Raji (cell line): ENCODE data around the gene TEX48.

Experiments used
- POLR2A ChIP-seq: IDR thresholded peaks from 2 replicates; pipeline ENCODE4 v1.6.1; 2011; ENCODE audit warnings: low read depth, low read length, control low read depth; ENCODE audit not compliant: insufficient read depth

TEX48 gene

DNA sequence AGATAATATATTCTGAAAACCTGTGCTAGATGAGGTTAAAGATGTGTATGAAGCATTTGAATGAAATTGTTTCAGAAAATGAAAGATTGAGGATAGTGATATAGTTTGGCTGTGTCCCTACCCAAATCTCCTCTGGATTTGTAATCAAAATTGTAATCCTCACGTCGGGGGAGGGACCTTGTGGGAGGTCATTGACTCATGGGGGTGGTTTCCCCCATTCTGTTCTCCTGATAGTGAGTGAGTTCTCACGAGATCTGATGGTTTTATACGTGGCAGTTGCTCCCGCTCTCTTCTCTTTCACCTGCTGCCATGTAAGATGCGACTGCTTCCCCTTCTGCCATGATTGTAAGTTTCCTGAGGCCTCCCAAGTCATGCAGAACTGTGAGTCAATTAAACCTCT lies 2.0 kb upstream of the TEX48 start:
- TF ChIP-seq POLR2A: no peak

- no peak for TF ChIP-seq POLR2A
Observed at GRCh38 chr9:114682846-114683245, 854 bp upstream of the TEX48 start.

DNA sequence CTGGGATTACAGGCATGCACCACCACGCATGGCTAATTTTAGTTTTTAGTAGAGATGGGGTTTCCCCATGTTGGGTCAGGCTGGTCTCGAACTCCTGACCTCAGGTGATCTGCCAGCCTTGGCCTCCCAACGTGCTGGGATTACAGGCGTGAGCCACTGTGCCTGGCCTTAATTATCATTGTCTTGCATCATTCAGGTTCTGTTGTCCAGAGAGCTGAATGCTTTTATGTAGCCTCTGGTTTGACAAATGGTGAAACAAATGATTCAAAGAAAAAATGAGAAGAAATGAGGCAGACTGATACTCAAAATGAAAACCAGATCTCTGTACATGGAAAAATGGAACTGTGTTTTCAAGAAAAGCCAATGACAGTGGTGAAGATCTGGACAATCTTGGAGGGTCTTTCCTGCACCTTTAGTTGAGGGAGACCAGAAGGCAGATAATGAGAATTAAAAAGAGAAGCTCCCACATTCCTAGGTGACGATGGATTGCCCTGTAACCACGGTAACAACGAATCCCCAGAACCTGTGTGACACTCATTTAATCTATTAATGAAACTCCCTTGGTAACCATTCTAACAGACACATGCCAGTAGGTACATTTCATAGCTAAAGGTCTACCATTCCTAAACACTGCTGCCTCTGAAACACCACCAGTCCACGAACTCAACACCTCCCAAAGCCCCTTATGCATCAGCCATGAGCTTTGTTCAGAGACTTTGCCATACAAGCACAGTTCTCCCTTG lies 1.6 kb downstream of the TEX48 start:
- no peak for TF ChIP-seq POLR2A

DNA sequence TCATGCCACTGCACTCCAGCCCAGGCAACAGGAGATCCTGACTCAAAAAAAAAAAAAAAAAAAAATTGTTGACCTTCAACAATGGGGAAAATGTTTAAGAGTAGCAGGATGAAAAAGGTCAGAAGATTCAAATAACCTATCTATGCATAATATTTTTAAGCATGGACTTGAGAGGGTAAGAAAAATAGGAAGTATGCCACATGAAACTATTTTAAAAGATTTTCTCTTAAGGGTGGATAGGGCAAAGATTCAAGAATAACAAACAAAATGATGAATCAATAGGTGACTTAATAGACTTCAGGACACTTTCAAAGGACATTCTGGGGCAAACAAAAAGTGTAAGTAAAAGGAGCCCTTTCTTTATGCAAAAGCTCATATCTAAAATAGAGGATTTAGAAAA lies 3.2 kb downstream of the TEX48 start:
- TF ChIP-seq POLR2A: no peak

GRCh38 chr9:114678130-114678529 lies 3.9 kb downstream of the TEX48 start:
- no peak for TF ChIP-seq POLR2A

DNA sequence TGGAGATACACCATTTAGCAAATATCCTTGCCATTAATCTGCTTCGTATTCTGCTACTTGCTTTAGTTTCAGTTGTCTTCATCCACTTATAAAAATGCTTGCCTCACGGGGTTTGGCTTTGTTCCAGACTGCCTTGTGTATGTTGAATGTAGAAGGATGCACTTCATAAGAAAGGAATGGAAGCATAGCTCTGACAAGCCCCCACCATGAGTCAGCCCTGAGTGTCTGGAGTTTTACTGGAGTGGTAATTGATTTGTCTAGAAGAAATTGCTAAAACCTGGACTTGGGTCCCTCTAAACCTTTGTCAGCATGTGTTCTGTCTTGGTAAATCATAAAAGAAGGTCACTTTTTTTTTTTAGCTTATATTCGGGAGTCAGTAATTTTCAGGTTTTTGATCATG lies 4.6 kb downstream of the TEX48 start:
- no peak for TF ChIP-seq POLR2A

DNA sequence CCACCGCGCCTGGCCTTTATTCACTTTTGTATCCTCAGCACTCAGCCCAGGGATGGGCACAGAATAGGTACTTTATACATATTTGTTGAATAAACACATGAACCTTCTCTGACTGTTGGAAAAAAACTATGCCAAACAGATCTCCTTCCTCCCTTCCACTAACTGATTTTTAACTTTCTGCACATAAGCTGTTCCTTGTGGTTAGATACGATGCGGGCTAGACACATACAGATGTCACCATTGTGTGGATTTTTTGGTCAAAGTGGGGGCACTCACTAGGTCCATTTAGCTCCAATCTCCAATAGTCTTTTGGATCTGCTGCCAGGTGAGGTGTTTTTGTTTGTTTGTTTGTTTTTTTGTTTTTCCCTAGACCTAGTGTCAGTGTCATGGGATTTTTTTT lies 5.1 kb downstream of the TEX48 start:
- TF ChIP-seq POLR2A: no peak

DNA sequence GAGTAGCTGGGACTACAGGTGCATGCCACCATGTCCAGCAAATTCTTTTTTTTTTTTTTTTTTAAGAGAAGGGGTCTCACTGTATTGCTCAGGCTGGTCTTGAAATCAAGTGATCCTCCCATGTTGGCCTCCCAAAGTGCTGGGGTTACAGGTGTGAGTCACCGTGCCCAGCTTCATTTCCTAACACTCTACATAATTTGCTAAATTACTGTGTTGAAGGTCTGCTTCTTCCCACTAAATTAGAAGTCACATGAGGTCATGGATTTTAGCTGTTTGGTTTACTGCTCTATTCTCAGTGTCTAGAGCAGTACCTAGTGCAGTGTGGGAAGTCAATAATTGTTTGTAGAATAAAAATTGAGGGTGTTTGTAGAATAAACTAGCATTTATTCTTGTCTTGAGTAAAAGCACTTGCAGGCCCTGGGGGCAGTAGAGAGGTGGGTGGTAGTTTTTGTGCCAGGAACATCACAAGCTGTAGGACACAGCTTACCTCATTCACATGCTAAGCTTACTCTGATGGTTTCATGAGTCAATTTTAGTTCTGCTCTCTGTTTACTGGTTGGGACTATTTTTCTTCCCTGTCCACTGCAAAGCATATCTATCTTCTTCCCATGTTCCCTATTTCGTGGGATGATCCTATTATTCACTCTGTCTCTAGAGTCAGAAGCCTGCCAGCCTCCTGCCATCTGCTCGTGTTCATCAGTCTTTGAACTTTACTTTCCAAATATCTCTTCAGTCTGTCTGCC lies 7.0 kb downstream of the TEX48 start:
- no peak for TF ChIP-seq POLR2A

- TF ChIP-seq POLR2A: no peak
Observed at GRCh38 chr9:114674076-114674797, 7.8 kb downstream of the TEX48 start.

DNA sequence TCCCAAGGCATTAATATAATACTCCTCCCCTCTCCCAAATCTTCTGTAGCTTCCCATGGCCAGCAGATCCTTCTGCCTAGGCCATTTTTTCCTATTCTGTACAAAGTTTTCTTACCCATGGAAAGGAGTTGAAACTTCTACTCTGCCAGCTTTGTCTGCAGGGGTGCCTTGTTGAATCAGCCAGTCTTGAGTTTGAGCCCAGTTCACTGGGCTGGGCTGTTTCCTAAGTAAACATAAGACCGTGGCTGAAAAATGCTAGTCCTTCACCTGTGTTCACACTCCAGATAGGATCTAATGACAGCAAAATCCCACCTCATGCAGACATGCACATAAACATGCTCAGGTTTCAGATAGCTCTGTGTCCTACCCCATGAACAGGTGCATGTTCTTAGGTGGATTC lies 10.4 kb downstream of the TEX48 start:
- TF ChIP-seq POLR2A: no peak

- TF ChIP-seq POLR2A: no peak
Observed at GRCh38 chr9:114669961-114670360, 12.0 kb downstream of the TEX48 start.

DNA sequence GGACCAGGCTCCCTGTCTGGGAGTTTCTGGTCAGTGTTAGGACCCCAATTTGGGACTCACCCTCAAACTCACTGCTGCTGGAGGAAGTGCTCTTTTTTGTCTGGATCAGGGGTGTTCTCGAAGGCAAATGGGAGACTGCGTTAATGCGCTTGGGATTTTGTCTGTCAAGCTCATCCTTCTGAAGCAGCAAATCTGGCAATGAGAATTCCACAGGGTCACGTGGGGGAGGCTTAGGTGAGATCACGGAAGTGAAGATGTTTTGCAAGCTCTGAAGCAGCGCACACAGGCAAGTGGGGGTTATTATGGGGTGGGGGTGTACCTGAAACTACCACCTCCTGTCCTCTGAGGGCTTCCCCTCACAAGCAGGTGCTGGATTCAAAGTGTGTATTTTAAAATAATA lies 13.8 kb downstream of the TEX48 start:
- no peak for TF ChIP-seq POLR2A

GRCh38 chr9:114666851-114667250 lies 15.1 kb downstream of the TEX48 start:
- no peak for TF ChIP-seq POLR2A

DNA sequence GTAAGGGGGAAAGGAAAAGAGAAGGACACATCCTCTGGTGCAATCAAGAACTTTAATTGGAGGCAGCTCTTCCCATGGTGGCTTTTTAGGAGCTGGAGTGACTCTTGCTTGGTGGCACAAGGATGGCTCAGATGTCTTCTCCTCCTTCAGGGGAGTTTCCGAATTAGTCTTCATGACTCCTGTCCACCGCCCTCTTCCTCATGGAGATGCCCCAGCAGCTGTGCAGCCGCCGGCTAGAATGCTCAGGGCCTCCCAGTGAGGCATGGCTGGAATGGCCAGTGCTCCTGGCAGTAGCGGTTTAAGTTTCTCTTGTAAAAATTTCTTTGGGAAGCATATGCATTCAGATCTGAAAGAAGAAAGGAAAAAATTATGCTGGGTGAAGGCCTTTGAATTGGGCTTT lies 15.6 kb downstream of the TEX48 start:
- TF ChIP-seq POLR2A: no peak

DNA sequence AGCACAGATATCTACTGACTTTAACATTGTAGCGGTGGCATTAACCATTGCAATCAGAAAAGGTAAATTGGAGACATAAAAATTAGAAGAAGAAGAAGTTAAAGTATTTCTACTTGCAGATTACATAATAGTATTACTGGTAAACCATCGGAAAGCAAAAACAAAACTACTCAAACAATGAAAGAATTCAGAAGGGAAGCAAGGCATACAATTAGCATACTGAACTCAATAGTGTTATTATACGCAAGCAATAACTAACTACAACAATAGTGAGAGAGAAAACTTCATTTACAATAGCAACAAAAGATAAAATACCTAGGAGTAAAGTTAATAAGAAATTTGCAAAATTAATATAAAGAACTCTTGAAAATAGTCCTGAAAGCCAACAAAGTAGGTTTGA lies 17.8 kb downstream of the TEX48 start:
- no peak for TF ChIP-seq POLR2A
